SH-SY5Y (cell line): ENCODE measurements around the gene ZNF677.

ENCODE experiments used
- GATA2 ChIP-seq: IDR thresholded peaks from 2 replicates; pipeline ENCODE4 v1.6.1; 2011; ENCODE audit warnings: mild to moderate bottlenecking, low read depth, low read length
- GATA3 ChIP-seq: IDR thresholded peaks from 2 replicates; pipeline ENCODE4 v1.6.1; 2011; ENCODE audit warnings: low read depth, mild to moderate bottlenecking, low read length, moderate library complexity

DNA sequence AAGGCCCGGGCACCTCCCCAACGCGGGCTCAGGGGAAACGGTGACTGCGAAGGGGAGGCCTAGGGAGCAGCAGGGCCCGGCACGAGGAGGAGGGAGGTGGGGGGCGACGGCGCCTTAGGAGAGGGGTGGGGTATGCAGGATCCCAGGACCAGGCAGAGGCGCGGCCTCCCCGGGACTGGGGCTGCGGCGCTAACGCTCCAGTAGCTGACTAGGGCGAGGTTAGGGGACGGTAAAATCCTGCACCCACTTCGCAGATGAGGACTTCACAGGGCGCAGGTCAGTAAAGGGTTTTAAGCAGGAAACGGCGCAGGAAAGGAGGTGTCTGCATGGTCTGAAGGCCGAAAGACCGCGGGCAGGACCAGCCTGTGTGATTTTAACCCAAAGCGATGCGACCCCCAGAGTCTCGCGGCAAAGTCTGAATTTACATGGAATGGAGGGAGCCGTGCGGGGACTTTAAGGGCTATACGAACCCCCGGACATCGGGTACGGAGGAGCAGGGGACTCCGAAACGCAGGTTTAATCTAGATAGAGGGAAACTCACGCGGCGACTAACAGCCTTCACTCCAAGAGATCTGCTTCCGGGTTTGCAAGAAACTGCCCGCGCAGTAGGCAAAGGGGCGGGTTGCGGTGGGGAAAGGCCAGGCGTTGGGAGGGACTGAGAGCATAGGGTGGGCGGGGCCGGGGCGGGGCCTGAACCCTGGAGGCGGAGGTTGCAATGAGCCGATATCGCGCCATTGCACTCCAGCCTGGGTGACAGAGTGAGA lies 61.7 kb downstream of the ZNF677 start, which contains the start of gene ZNF665:
- TF ChIP-seq GATA2 (no peak), GATA3 (no peak)
